Naive thymus-derived CD4-positive, alpha-beta T cell (primary cell): ENCODE results near the gene ATP8B4. TPM values are rescaled to one million over a fixed set of nuclear protein-coding genes. Genes with fewer than 3 reads are reported as not detected.

Source experiments
- ATAC-seq: fragments of 150-1000 bp; cut with Tn5 transposase; 2 replicates; pipeline ENCODE4 v1.10.0; 2021; ENCODE audit warnings: mild to moderate bottlenecking, moderate library complexity
- CTCF ChIA-PET: fragments of 350-600 bp; sonication (Branson Sonifier 250); formaldehyde crosslinking; loops from one replicate; lab custom pipeline; 2021; ENCODE audit warnings: antibody characterized with exemption; lab: Charles Lee
- POLR2A ChIA-PET: fragments of 350-600 bp; sonication (Branson Sonifier 250); formaldehyde crosslinking; loops from one replicate; lab custom pipeline; 2021; ENCODE audit warnings: antibody characterized with exemption, inconsistent platforms; lab: Charles Lee
- DNase-seq, 9 donors: peaks; one replicate each; pipeline versions ENCODE4 v3.0.0 to v3.0.0-alpha.2; 2020 to 2022; ENCODE audit warnings: mixed read lengths in 1 of 9
- H3K27ac ChIP-seq: one replicate; pipeline ENCODE4 v1.7.0; 2013; ENCODE audit warnings: mild to moderate bottlenecking, low read depth, low read length, moderate library complexity
- H3K27me3 ChIP-seq, 2 donors: one replicate each; pipeline ENCODE4 v1.7.0; 2013; ENCODE audit warnings: low read length in 2 of 2, mild to moderate bottlenecking in 2 of 2, moderate library complexity in 2 of 2; ENCODE audit not compliant: control insufficient read depth in 2 of 2, insufficient read depth in 2 of 2
- H3K36me3 ChIP-seq, 3 experiments: 1 replicate in 2 of 3; 2 replicates in 1 of 3; pipeline ENCODE4 v1.7.0; 2013; ENCODE audit warnings: low read length in 3 of 3, mild to moderate bottlenecking in 3 of 3, moderate library complexity in 1 of 3; ENCODE audit not compliant: insufficient read depth in 3 of 3, control insufficient read depth in 2 of 3
- H3K4me1 ChIP-seq, 2 donors: one replicate each; pipeline ENCODE4 v1.7.0; 2013; ENCODE audit warnings: low read length in 2 of 2, mild to moderate bottlenecking in 2 of 2, moderate library complexity in 1 of 2; ENCODE audit not compliant: control insufficient read depth in 2 of 2, insufficient read depth in 2 of 2
- H3K4me3 ChIP-seq: 2 replicates; pipeline ENCODE4 v1.7.0; 2013; ENCODE audit warnings: mild to moderate bottlenecking, low read length
- H3K9me3 ChIP-seq, 3 experiments: 1 replicate in 2 of 3; 2 replicates in 1 of 3; pipeline ENCODE4 v1.7.0; 2013; ENCODE audit warnings: low read length in 3 of 3; ENCODE audit not compliant: control insufficient read depth in 2 of 3
- H3K27ac Mint-ChIP-seq, 9 donors: one replicate each; pipeline ENCODE4 v1.8.0; 2020 to 2022; ENCODE audit warnings: mixed read lengths in 9 of 9, mild to moderate bottlenecking in 8 of 9, moderate library complexity in 5 of 9, inconsistent platforms in 2 of 9
- H3K27me3 Mint-ChIP-seq, 5 donors: one replicate each; pipeline ENCODE4 v1.8.0; 2021 to 2022; ENCODE audit warnings: mixed read lengths in 5 of 5, mild to moderate bottlenecking in 1 of 5
- H3K36me3 Mint-ChIP-seq, 5 donors: one replicate each; pipeline ENCODE4 v1.8.0; 2020 to 2022; ENCODE audit warnings: mixed read lengths in 5 of 5, mild to moderate bottlenecking in 3 of 5, inconsistent platforms in 1 of 5
- H3K4me1 Mint-ChIP-seq, 7 donors: one replicate each; pipeline ENCODE4 v1.8.0; 2020 to 2022; ENCODE audit warnings: mixed read lengths in 7 of 7, mild to moderate bottlenecking in 3 of 7, inconsistent platforms in 1 of 7
- H3K4me3 Mint-ChIP-seq, 10 donors: one replicate each; pipeline ENCODE4 v1.8.0; 2020 to 2022; ENCODE audit warnings: mild to moderate bottlenecking in 10 of 10, mixed read lengths in 10 of 10, moderate library complexity in 6 of 10, inconsistent platforms in 2 of 10
- H3K9me3 Mint-ChIP-seq, 11 donors: one replicate each; pipeline ENCODE4 v1.8.0; 2020 to 2022; ENCODE audit warnings: mixed read lengths in 11 of 11, mild to moderate bottlenecking in 4 of 11, inconsistent platforms in 1 of 11, moderate library complexity in 1 of 11
- intact Hi-C, 2 donors: fragments of 100-400 bp; cut with micrococcal nuclease; formaldehyde crosslinking; loops; one replicate each; pipeline ENCODE4 v1.15.1; 2023
- polyA plus RNA-seq, 2 donors: library from polyadenylated mRNA; unstranded; fragments of 300-500 nt; fragmentation: Illumina TruSeq; gene quantifications; one replicate each; pipeline ENCODE4 v1.2.3, GENCODE V29; 2021
- total RNA-seq, 6 experiments: library from RNA in 5 of 6; stranded (reverse) in 5 of 6; gene quantifications; 1 replicate in 5 of 6; 2 replicates in 1 of 6; pipeline ENCODE4 v1.2.3 and lab custom pipeline; 2021 to 2026

ATP8B4 gene
- total and polyA plus RNA-seq, 7 experiments from 2014 or later = 0.92 to 24.3 (median 5.0) TPM; not detected in 2

- H3K36me3 Mint-ChIP-seq = peaks cover 0 to 23% (median 0%) of the 10 kb centered on the region in 5 donors
- ChIA-PET CTCF (no interaction called here), POLR2A (no interaction called here)
- ATAC-seq = no peak
- no peak overlapping the region for H3K27ac ChIP-seq
- intact Hi-C loops = no loop called here
- no peaks in the 10 kb centered on the region for H3K9me3 ChIP-seq
- peaks cover 0 to 2% (median 0%) of the 10 kb centered on the region in 7 donors for H3K4me1 Mint-ChIP-seq
- H3K27me3 ChIP-seq = no peaks in the 10 kb centered on the region
- H3K27me3 Mint-ChIP-seq = peaks cover 0 to 18% (median 1%) of the 10 kb centered on the region in 5 donors
- H3K4me3 Mint-ChIP-seq = no peak overlapping the region
- no peak for DNase-seq
- no peaks in the 10 kb centered on the region for H3K36me3 ChIP-seq
- H3K9me3 Mint-ChIP-seq = peaks cover 0 to 1% (median 0%) of the 10 kb centered on the region in 11 donors
- no peaks in the 10 kb centered on the region for H3K4me1 ChIP-seq
- no peak overlapping the region for H3K27ac Mint-ChIP-seq
- no peak overlapping the region for H3K4me3 ChIP-seq
Measured at GRCh38 chr15:50030456-50030855, 88.6 kb downstream of the ATP8B4 start.

- peaks cover 0 to 13% (median 0%) of the 10 kb centered on the region in 5 donors for H3K36me3 Mint-ChIP-seq
- no peaks in the 10 kb centered on the region for H3K9me3 Mint-ChIP-seq
- H3K4me1 Mint-ChIP-seq = no peaks in the 10 kb centered on the region
- no peak for DNase-seq
- H3K4me3 Mint-ChIP-seq = no peak overlapping the region
- Histone ChIP-seq H3K27me3 (no peaks in the 10 kb centered on the region), H3K9me3 (no peaks in the 10 kb centered on the region), H3K36me3 (no peaks in the 10 kb centered on the region), H3K4me1 (no peaks in the 10 kb centered on the region), H3K27ac (no peak overlapping the region), H3K4me3 (no peak overlapping the region)
- CTCF ChIA-PET = no interaction called here
- H3K27ac Mint-ChIP-seq = no peak overlapping the region
- POLR2A ChIA-PET = no interaction called here
- intact Hi-C loops = no loop called here
- peaks cover 0 to 16% (median 0%) of the 10 kb centered on the region in 5 donors for H3K27me3 Mint-ChIP-seq
- no peak for ATAC-seq
Measured at GRCh38 chr15:50028326-50028725, 90.7 kb downstream of the ATP8B4 start.

GRCh38 chr15:50024281-50024680 lies 94.8 kb downstream of the ATP8B4 start:
- no peak overlapping the region for H3K4me3 Mint-ChIP-seq
- Histone ChIP-seq H3K27ac (no peak overlapping the region), H3K9me3 (no peaks in the 10 kb centered on the region), H3K4me3 (no peak overlapping the region), H3K27me3 (no peaks in the 10 kb centered on the region), H3K4me1 (no peaks in the 10 kb centered on the region), H3K36me3 (no peaks in the 10 kb centered on the region)
- peaks cover 0 to 3% (median 0%) of the 10 kb centered on the region in 7 donors for H3K4me1 Mint-ChIP-seq
- ChIA-PET POLR2A (no interaction called here), CTCF (no interaction called here)
- peaks cover 0 to 8% (median 0%) of the 10 kb centered on the region in 5 donors for H3K36me3 Mint-ChIP-seq
- no peaks in the 10 kb centered on the region for H3K9me3 Mint-ChIP-seq
- H3K27me3 Mint-ChIP-seq = peaks cover 0 to 14% (median 4%) of the 10 kb centered on the region in 5 donors
- no peak for DNase-seq
- intact Hi-C loops = no loop called here
- no peak for ATAC-seq
- H3K27ac Mint-ChIP-seq = no peak overlapping the region

- POLR2A ChIA-PET = interaction anchor here (0.5 kb wide), 1 partner anchor 312 kb away, joined by 3 read pairs; no protein-coding TSS in a partner anchor
- ATAC-seq = no peak
- Histone ChIP-seq H3K27me3 (no peaks in the 10 kb centered on the region), H3K36me3 (no peaks in the 10 kb centered on the region), H3K9me3 (no peaks in the 10 kb centered on the region), H3K27ac (no peak overlapping the region), H3K4me3 (no peak overlapping the region), H3K4me1 (no peaks in the 10 kb centered on the region)
- H3K4me1 Mint-ChIP-seq = peaks cover 0 to 3% (median 0%) of the 10 kb centered on the region in 7 donors
- intact Hi-C loops = no loop called here
- no peak for DNase-seq
- no peak overlapping the region for H3K4me3 Mint-ChIP-seq
- no peaks in the 10 kb centered on the region for H3K9me3 Mint-ChIP-seq
- H3K36me3 Mint-ChIP-seq = peaks cover 0 to 6% (median 0%) of the 10 kb centered on the region in 5 donors
- CTCF ChIA-PET = no interaction called here
- no peak overlapping the region for H3K27ac Mint-ChIP-seq
- H3K27me3 Mint-ChIP-seq = peaks cover 0 to 9% (median 4%) of the 10 kb centered on the region in 5 donors
Measured at GRCh38 chr15:50018491-50018890, 100.5 kb downstream of the ATP8B4 start.

- Histone ChIP-seq H3K27me3 (no peaks in the 10 kb centered on the region), H3K4me1 (no peaks in the 10 kb centered on the region), H3K4me3 (no peak overlapping the region), H3K9me3 (no peaks in the 10 kb centered on the region), H3K36me3 (no peaks in the 10 kb centered on the region), H3K27ac (no peak overlapping the region)
- POLR2A ChIA-PET = no interaction called here
- peaks cover 0 to 9% (median 4%) of the 10 kb centered on the region in 5 donors for H3K27me3 Mint-ChIP-seq
- intact Hi-C loops = no loop called here
- CTCF ChIA-PET = no interaction called here
- ATAC-seq = no peak
- peaks cover 0 to 6% (median 0%) of the 10 kb centered on the region in 5 donors for H3K36me3 Mint-ChIP-seq
- H3K27ac Mint-ChIP-seq = no peak overlapping the region
- peaks cover 0 to 3% (median 0%) of the 10 kb centered on the region in 7 donors for H3K4me1 Mint-ChIP-seq
- DNase-seq = no peak
- no peak overlapping the region for H3K4me3 Mint-ChIP-seq
- H3K9me3 Mint-ChIP-seq = no peaks in the 10 kb centered on the region
Measured at GRCh38 chr15:50017522-50017921, 101.5 kb downstream of the ATP8B4 start.

GRCh38 chr15:50016951-50017350 lies 102.1 kb downstream of the ATP8B4 start:
- intact Hi-C loops = no loop called here
- Mint-ChIP-seq H3K36me3 (peaks cover 0 to 6% (median 0%) of the 10 kb centered on the region in 5 donors), H3K9me3 (no peaks in the 10 kb centered on the region), H3K27me3 (peaks cover 0 to 12% (median 8%) of the 10 kb centered on the region in 5 donors), H3K27ac (no peak overlapping the region), H3K4me3 (no peak overlapping the region), H3K4me1 (peaks cover 0 to 3% (median 0%) of the 10 kb centered on the region in 7 donors)
- DNase-seq (no peak), ATAC-seq (no peak)
- H3K27ac ChIP-seq = no peak overlapping the region
- H3K36me3 ChIP-seq = no peaks in the 10 kb centered on the region
- no peaks in the 10 kb centered on the region for H3K27me3 ChIP-seq
- H3K4me1 ChIP-seq = no peaks in the 10 kb centered on the region
- H3K9me3 ChIP-seq = no peaks in the 10 kb centered on the region
- ChIA-PET POLR2A (no interaction called here), CTCF (no interaction called here)
- H3K4me3 ChIP-seq = no peak overlapping the region

GRCh38 chr15:50012790-50013189 lies 106.2 kb downstream of the ATP8B4 start:
- H3K36me3 Mint-ChIP-seq = peaks cover 0 to 3% (median 0%) of the 10 kb centered on the region in 5 donors
- DNase-seq (no peak), ATAC-seq (no peak)
- no peaks in the 10 kb centered on the region for H3K9me3 ChIP-seq
- H3K36me3 ChIP-seq = no peaks in the 10 kb centered on the region
- no peak overlapping the region for H3K4me3 Mint-ChIP-seq
- intact Hi-C loops = no loop called here
- H3K27ac ChIP-seq = no peak overlapping the region
- H3K4me3 ChIP-seq = no peak overlapping the region
- ChIA-PET POLR2A (no interaction called here), CTCF (no interaction called here)
- no peaks in the 10 kb centered on the region for H3K4me1 ChIP-seq
- no peak overlapping the region for H3K27ac Mint-ChIP-seq
- no peaks in the 10 kb centered on the region for H3K27me3 ChIP-seq
- H3K4me1 Mint-ChIP-seq = no peaks in the 10 kb centered on the region
- H3K9me3 Mint-ChIP-seq = no peaks in the 10 kb centered on the region
- peaks cover 0 to 14% (median 6%) of the 10 kb centered on the region in 5 donors for H3K27me3 Mint-ChIP-seq
